Ovary (tissue), 9 donors: ENCODE data around the gene SLC22A3. TPM values are rescaled to one million over a fixed set of nuclear protein-coding genes. Genes with fewer than 3 reads are reported as not detected.

Experiments
- DNase-seq, 5 donors: peaks; one replicate each; pipeline ENCODE4 v3.0.0-alpha.2; 2019 to 2020
- H3K27ac ChIP-seq, 2 donors: fragments of 200-600 bp; one replicate each; pipeline versions ENCODE4 v1.5.1 to v1.8.0; 2019 to 2022
- H3K27me3 ChIP-seq: fragments of 200-600 bp; one replicate; pipeline ENCODE4 v1.8.0; 2022
- H3K36me3 ChIP-seq: fragments of 200-600 bp; sonication (generic); one replicate; pipeline ENCODE4 v1.5.1; 2019
- H3K4me1 ChIP-seq: one replicate; pipeline ENCODE4 v1.8.1; 2013; ENCODE audit warnings: mild to moderate bottlenecking, moderate library complexity; ENCODE audit not compliant: insufficient read depth
- H3K4me3 ChIP-seq: fragments of 200-600 bp; sonication (generic); one replicate; pipeline ENCODE4 v1.5.1; 2017
- H3K9me3 ChIP-seq, 2 donors: fragments of 200-600 bp in 1 of 2; sonication (generic) in 1 of 2; one replicate each; pipeline versions ENCODE4 v1.5.1 to v1.8.1; 2013 to 2019; ENCODE audit warnings: mild to moderate bottlenecking in 1 of 2, moderate library complexity in 1 of 2
- CTCF ChIP-seq, 3 donors: fragments of 450-650 bp in 2 of 3; fragments of 200-600 bp in 1 of 3; IDR thresholded peaks; one replicate each; pipeline versions ENCODE4 v1.5.1 to v1.8.0; 2016 to 2022; ENCODE audit warnings: antibody characterized with exemption in 3 of 3, mild to moderate bottlenecking in 1 of 3
- EP300 ChIP-seq: sonication (generic); formaldehyde crosslinking; IDR thresholded peaks from one replicate; pipeline ENCODE4 v1.6.1; 2017; ENCODE audit warnings: antibody characterized with exemption
- POLR2A ChIP-seq: fragments of 450-650 bp; IDR thresholded peaks from one replicate; pipeline ENCODE4 v1.6.1; 2017; ENCODE audit warnings: antibody characterized with exemption, mild to moderate bottlenecking, moderate library complexity
- WGBS, 3 donors: extraction: QIAGEN DNeasy Blood & Tissue Kit in 1 of 3; methylation state at CpG; one replicate each; pipeline versions ENCODE4 v1.1.5 to v1.1.7; 2013 to 2017; 5-methylcytosine and 5-hydroxymethylcytosine counted together
- intact Hi-C, 4 donors: fragments of 100-400 bp; cut with DNase I; formaldehyde crosslinking; loops; one replicate each; pipeline versions ENCODE4 v1.11.0 to v1.15.1; 2022 to 2023
- polyA plus RNA-seq, 2 donors: library from polyadenylated mRNA; stranded (reverse); fragments of 200-250 nt in 1 of 2; fragments of 350-450 nt in 1 of 2; fragmentation: Illumina TruSeq in 1 of 2; extraction: RNeasy Lipid Tissue Mini Kit (QIAGEN cat#74804) in 1 of 2; gene quantifications; one replicate each; pipeline ENCODE4 v1.2.3, GENCODE V29; 2013 to 2014
- total RNA-seq, 7 donors: library from RNA; depleted of rRNA in 2 of 7; stranded (reverse); fragments of >200 nt in 2 of 7; fragmentation: NEBNext Ultra II Directional in 3 of 7; extraction: Animal tissue kit (Norgen Biotek cat#: 25700) in 3 of 7; gene quantifications; one replicate each; pipeline versions ENCODE4 v1.1.0 to v1.2.4, GENCODE V29; 2016 to 2023
- donor health status: DM: no; HTN: no; CAD: no; lungs with moderate emphysema.
- donor health status: DM: no; HTN: no; CAD: no.
- donor health status: Bipolar disorder and iron deficiency.
- donor health status: DM: yes; HTN: yes; CAD: no.
- donor health status: DM: no; HTN: no; CAD: no.
- donor health status: DM: yes; HTN: yes; CAD: no.

Gene SLC22A3
- total and polyA plus RNA-seq, 9 donors = 13.5 to 42.5 (median 30.5) TPM

- H3K9me3 ChIP-seq = no peaks in the 10 kb centered on the region
- 62 to 74% (median 73%) methylated on average over 2 of the region's 2 CpGs for WGBS, 3 donors
- TF ChIP-seq EP300 (no peak), POLR2A (no peak), CTCF (IDR thresholded peaks at IDR 0.05) (no peak)
- H3K27me3 ChIP-seq = no peaks in the 10 kb centered on the region
- H3K4me3 ChIP-seq = no peak overlapping the region
- no peaks in the 10 kb centered on the region for H3K36me3 ChIP-seq
- H3K27ac ChIP-seq = no peak overlapping the region
- intact Hi-C loops = no loop called here
- H3K4me1 ChIP-seq = peaks cover 2% of the 10 kb centered on the region
- DNase-seq = no peak
These were observed 46.5 kb downstream of the SLC22A3 start for GRCh38 chr6:160394654-160395035.

GRCh38 chr6:160395187-160395586 is 47.0 kb downstream of the SLC22A3 start:
- Histone ChIP-seq H3K4me3 (no peak overlapping the region), H3K36me3 (no peaks in the 10 kb centered on the region), H3K9me3 (no peaks in the 10 kb centered on the region), H3K27me3 (no peaks in the 10 kb centered on the region), H3K4me1 (peaks cover 2% of the 10 kb centered on the region), H3K27ac (no peak overlapping the region)
- DNase-seq = no peak
- WGBS, 3 donors = 89 to 95% (median 94%) methylated on average over 3 of the region's 3 CpGs
- intact Hi-C loops = no loop called here
- TF ChIP-seq CTCF (IDR thresholded peaks at IDR 0.05) = no peak
- TF ChIP-seq EP300 = no peak
- no peak for TF ChIP-seq POLR2A

DNA sequence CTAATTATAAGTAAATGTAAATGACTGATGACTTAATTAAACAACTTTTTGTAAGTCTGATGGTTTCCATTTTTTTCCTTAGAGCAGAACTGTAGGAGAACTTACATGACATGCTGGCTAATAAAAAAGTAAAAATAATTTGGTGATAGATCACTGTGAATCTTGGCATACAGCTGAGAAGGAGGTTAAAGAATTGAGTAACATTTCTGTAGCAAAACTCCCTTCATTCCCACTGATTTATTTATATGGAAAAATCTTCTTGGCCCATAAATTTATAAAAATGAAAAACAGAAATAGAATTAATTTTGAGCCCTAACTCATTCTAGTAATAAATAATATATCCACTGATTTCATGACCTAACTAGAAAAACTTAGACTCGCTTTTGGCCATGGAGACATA is 48.1 kb downstream of the SLC22A3 start:
- intact Hi-C loops = no loop called here
- Histone ChIP-seq H3K36me3 (no peaks in the 10 kb centered on the region), H3K27me3 (no peaks in the 10 kb centered on the region), H3K9me3 (no peaks in the 10 kb centered on the region), H3K4me3 (no peak overlapping the region), H3K27ac (no peak overlapping the region), H3K4me1 (peaks cover 2% of the 10 kb centered on the region)
- WGBS, 3 donors = 61 to 93% (median 88%) methylated on average over 1 of the region's 1 CpG
- TF ChIP-seq EP300 = no peak
- no peak for TF ChIP-seq CTCF (IDR thresholded peaks at IDR 0.05)
- no peak for TF ChIP-seq POLR2A
- DNase-seq = no peak

GRCh38 chr6:160398674-160399271 is 50.6 kb downstream of the SLC22A3 start:
- no peak for DNase-seq
- H3K27me3 ChIP-seq = no peaks in the 10 kb centered on the region
- TF ChIP-seq EP300 (no peak), POLR2A (no peak), CTCF (IDR thresholded peaks at IDR 0.05) (no peak)
- H3K36me3 ChIP-seq = no peaks in the 10 kb centered on the region
- no peak overlapping the region for H3K27ac ChIP-seq
- no peaks in the 10 kb centered on the region for H3K9me3 ChIP-seq
- H3K4me3 ChIP-seq = no peak overlapping the region
- intact Hi-C loops = no loop called here
- peaks cover 2% of the 10 kb centered on the region for H3K4me1 ChIP-seq
- WGBS, 3 donors = 85 to 86% (median 85%) methylated on average over 3 of the region's 3 CpGs
